ENCODE results near the gene HJV.

HJV gene

DNA sequence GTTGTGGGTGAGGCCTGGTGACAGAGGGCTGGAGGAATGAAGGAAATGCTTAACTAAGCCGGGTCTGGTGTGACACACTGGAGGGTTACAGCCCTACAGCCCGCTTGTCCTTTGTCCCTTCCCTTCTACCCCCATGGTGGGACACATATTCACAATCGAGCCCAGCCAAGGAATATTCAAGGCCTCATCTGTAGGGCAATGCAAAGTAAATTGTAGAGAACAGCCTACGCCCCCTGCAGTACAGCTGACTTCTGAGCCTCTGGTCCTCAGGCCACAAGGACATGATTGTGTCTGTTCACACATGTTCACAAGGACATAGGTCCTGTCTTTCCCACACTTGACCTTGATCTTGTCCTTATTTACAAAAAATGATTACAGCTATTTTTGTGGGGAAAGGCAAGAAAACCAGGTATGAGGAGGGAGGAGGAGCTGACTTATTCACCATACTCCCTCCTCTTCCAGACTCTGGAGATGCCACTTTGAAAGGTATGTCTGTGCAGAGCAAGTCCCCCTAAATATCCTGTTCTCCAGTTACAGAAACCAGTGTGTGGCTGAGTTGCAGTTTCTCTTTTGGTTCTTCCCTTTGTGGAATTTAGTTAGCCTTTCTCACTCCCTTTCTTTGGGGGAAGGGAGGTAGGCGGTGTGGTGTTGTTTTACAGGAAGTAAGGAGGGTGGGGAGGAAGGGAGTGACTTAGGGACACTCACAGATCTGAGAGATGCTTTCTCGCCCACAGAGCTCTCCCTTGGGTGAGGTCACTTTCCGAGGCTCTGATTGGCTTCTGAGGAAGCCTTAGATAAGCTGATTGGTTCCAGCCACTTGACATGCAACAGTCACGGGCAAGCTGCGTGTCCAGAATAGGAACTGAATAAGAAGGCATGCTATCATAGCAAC lies 42.4 kb downstream of the HJV start:
- peak overlapping the region; percentile 28 for H3K4me3 ChIP-seq (replicated peaks; ENCODE audit: low read depth, low read length)
- peak; percentile 100 for DNase-seq (ENCODE audit: extremely low read depth, low read depth)
- TF ChIP-seq, protein P1, sequence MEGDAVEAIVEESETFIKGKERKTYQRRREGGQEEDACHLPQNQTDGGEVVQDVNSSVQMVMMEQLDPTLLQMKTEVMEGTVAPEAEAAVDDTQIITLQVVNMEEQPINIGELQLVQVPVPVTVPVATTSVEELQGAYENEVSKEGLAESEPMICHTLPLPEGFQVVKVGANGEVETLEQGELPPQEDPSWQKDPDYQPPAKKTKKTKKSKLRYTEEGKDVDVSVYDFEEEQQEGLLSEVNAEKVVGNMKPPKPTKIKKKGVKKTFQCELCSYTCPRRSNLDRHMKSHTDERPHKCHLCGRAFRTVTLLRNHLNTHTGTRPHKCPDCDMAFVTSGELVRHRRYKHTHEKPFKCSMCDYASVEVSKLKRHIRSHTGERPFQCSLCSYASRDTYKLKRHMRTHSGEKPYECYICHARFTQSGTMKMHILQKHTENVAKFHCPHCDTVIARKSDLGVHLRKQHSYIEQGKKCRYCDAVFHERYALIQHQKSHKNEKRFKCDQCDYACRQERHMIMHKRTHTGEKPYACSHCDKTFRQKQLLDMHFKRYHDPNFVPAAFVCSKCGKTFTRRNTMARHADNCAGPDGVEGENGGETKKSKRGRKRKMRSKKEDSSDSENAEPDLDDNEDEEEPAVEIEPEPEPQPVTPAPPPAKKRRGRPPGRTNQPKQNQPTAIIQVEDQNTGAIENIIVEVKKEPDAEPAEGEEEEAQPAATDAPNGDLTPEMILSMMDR (IDR thresholded peaks at IDR 0.05; ENCODE audit: low read depth, low read length, missing control alignments): peak; percentile 13

DNA sequence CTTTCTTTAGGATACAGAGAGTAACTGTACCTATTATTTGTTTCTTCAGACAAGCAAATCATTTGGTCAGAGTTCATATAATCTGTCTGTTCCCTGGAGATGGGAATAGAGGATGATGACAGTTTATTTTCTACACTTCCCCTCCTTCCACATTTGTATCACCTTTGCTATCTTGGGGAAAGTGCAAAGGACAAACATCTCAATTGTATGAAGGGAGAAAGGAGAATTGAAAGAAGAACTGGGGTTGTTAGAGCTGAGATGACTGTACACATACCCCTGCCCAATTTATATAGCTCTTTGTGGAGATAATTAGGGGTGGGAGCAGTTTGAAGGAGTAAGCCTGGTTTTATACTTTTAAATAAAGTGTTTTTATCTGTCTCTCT lies 43.1 kb downstream of the HJV start:
- peak overlapping the region; percentile 28 for H3K4me3 ChIP-seq (replicated peaks; ENCODE audit: low read depth, low read length)
- TF ChIP-seq, protein P1 (IDR thresholded peaks at IDR 0.05; ENCODE audit: low read depth, low read length, missing control alignments): no peak
- DNase-seq (ENCODE audit: extremely low read depth, low read depth): no peak

DNA sequence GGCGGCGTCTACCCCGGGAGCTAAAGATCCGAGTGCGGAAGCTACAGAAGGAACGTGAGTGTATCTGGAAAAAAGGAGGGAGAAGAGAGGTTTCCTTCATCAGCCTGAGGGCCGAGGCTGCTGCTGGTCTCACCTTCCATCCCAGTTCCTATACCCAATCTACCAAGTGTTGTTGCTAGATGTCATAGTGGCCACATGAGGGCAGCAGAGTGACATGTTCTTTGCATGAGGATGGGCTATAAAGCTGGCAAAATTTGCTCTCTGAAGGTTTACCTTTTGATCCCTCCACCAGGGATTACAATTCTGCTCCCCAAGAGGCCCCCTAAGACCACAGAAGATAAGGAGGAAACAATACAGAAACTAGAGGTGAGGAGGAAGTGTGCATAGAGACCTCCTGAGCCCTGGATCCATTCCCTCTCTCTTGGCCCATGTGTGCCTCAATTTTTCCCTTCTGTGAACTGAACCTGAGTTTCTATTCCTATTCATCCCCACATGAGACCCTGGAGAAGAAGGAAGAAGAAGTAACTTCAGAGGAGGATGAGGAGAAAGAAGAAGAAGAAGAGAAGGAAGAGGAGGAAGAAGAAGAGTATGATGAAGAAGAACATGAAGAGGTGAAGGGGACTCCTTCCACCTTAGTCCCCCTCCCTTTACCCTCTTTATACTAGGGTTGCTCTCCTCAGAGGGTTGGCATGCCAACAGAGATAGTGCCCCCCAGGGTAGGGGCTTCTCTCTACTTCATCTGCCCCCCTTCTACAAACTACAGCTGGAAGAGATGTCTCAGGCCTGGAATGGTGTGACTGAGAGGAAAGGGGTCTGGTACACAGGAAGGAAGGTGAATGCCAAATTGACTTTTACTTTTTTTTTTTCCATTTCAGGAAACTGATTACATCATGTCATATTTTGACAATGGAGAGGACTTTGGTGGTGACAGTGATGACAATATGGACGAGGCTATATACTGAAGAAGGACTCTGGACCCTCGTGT lies 43.8 kb downstream of the HJV start:
- TF ChIP-seq, protein P1 (IDR thresholded peaks at IDR 0.05; ENCODE audit: low read depth, low read length, missing control alignments): peak; percentile 84
- H3K4me3 ChIP-seq (replicated peaks; ENCODE audit: low read depth, low read length): no peak overlapping the region
- peak; percentile 81 for DNase-seq (ENCODE audit: extremely low read depth, low read depth)

DNA sequence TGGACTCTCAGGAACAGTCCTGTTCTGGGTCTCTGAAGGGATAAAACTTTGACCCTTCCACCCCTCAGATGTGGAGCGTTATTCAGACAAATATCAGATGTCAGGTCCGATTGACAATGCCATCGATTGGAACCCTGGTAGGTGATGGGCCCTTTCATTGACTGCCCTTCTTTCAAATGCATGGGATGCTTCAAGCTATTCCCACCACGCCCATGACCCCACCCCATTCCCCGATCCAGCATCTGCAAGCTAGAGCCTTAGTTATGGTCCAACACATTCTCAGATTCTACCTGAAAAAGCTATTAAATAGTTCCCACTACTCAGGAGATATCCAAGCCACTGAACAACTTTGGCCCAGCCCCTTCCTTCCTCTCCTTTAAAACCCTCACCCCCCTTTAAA lies 44.5 kb downstream of the HJV start:
- no peak overlapping the region for H3K4me3 ChIP-seq (replicated peaks; ENCODE audit: low read depth, low read length)
- no peak for DNase-seq (ENCODE audit: extremely low read depth, low read depth)
- TF ChIP-seq, protein P1 (IDR thresholded peaks at IDR 0.05; ENCODE audit: low read depth, low read length, missing control alignments): no peak

DNA sequence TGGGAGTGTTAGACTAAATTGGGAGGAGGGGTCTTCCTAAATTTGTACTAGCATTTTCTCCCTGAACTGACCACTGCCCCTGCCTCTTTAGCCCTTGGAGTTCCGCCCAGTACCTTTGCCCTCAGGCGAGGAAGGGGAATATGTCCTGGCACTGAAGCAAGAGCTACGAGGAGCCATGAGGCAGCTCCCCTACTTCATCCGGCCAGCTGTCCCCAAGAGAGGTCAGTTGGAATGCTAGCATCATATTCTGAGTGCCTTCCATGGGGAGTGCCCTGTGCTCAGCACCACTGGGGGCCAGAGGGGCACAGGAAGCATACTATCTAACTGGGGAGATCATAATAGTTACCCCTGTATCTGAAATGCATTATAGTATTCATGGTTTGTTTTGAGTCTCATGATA lies 46.3 kb downstream of the HJV start:
- no peak overlapping the region for H3K4me3 ChIP-seq (replicated peaks; ENCODE audit: low read depth, low read length)
- TF ChIP-seq, protein P1 (IDR thresholded peaks at IDR 0.05; ENCODE audit: low read depth, low read length, missing control alignments): no peak
- DNase-seq (ENCODE audit: extremely low read depth, low read depth): no peak

DNA sequence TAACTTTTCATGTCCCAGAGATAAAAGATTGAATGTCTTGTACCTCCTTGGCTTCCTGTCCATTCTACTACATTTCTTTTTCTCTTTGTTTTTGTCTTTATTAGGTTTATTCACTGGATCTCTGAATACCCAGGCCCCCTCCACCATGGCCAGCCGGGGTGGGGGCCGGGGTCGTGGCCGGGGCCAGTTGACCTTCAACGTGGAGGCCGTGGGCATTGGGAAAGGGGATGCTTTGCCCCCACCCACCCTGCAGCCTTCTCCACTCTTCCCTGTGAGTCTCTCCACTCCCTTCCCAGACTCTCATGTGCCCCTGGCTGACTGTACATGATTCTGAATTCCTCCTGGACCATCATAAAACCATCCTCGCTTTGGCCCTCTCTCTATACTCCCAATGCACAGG lies 46.8 kb downstream of the HJV start:
- DNase-seq (ENCODE audit: extremely low read depth, low read depth): no peak
- H3K4me3 ChIP-seq (replicated peaks; ENCODE audit: low read depth, low read length): no peak overlapping the region
- TF ChIP-seq, protein P1 (IDR thresholded peaks at IDR 0.05; ENCODE audit: low read depth, low read length, missing control alignments): no peak

Data from HFF-Myc (cell line).